NOMO-1 (cell line): ENCODE data around the gene TRRAP.
A peak's percentile ranks its signal among the peaks of the same experiment; 100 is the strongest.

ENCODE experiments used
- DNase-seq, 2 experiments: peaks; one replicate each; lab custom pipeline; 2025; ENCODE audit not compliant: unreplicated experiment in 2 of 2; lab: John Stamatoyannopoulos, UW

The TRRAP gene

DNA sequence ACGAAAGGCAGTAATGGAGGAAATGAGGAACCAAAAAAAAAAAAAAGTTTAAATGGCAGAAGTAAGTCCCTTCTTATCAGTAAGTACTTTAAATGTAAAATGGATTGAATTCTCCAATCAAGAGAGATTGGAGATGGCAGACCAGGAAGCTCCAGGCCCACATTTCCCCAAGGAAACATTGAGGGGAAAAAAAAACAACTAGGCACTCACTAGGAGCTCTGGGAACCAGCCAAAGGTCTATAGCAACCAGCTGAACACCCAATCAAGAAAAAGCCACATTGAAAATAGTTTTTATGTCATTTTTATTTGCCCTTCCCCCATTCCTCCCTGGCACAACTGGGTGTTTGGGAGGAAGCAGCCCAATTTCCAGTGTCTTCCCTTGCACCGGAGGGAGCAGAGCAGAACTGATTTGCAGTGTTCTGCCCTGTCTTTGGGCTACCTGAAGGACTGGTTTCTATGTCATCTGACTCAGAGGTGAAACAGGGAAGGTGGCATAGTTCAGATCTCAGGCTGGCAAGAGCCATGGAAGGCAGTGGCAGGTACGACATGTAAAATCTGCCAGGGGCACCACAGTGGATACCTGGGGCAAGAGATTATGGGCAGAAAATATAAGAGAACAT, 143.7 kb downstream of the TRRAP start:
- peak in 1 of 2 experiments; percentile 26 for DNase-seq

GRCh38 chr7:99024066-99024465, 145.7 kb downstream of the TRRAP start:
- DNase-seq: no peak

DNA sequence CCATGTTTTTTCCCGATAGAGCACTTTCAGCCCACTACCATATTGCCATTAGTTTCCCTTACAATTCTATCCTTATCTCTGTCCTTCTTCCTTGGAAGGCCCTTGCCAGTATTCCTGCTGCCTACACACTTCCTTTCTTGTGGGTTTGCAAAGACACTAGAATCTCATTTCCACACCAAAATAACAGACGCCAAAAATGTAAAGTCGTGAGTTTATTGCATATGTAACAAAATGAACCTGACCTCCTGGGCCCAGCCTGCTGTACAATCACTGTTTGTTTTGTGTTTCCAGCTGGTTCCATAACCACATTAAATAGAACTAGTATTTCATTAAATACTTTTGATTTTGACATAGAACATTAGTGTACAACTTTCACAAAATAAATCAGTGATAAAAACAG, 148.9 kb downstream of the TRRAP start:
- no peak for DNase-seq

DNA sequence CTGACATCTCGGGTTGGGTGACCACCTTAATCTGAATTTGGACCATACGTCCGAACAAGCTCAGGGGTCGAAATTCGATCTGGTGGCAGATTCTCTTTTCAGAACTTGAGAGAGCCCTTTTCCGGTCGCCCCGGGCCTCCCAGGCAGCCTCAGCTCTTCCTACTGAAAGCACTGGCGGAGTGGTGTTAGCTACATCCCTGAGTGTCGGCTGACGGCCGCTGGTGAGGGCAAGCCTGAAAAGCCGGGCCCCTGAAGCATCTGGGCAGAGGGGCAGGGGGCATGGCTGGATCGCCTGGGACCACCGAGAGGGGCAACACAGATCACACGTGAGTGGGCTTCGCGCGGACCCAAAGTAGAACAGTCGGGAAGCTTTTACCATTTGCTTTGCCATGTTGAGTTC, 149.5 kb downstream of the TRRAP start:
- no peak for DNase-seq

- DNase-seq: no peak
Observed at GRCh38 chr7:99028261-99028973, 150.1 kb downstream of the TRRAP start.

- DNase-seq: no peak
Observed at GRCh38 chr7:99029466-99030435, 151.4 kb downstream of the TRRAP start.

DNA sequence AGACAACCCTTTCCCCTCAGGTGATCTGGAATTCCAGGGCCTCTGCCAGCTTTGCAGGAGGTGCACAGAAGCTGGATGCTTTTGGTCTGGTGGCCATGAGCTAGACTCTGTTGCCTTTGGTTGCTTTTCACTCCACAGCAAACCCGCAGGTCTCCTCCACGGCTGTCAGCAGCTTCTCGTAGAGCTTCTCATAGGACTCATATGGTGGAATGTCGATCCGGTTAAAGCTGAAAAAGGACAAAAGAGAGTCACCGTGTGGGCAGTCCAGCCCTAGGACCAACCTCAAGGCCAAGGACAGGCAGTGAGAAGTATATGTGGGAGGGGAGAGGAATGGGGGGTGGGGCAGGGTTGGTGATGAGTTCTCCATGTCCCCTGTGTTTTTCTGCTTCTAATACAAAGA, 152.1 kb downstream of the TRRAP start:
- DNase-seq: no peak

DNA sequence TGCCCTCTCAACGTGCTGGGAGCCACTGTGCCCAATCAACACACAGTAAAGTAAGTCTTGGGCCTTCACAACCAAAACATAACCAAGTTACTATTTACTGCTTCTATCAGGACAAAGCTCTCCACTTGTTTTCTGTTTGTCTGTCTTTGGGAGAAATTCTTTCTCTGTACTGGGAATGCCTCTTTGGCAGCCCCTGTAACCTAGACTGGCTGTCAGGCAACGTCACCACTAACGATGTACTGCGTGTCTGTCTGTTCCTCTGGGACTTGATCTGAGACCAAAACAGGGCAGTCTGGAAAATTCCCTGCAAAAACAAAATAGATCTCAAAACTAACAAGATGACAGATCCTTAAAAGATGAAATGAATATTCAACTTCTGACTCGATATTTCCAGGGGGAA, 152.6 kb downstream of the TRRAP start:
- DNase-seq: no peak

DNA sequence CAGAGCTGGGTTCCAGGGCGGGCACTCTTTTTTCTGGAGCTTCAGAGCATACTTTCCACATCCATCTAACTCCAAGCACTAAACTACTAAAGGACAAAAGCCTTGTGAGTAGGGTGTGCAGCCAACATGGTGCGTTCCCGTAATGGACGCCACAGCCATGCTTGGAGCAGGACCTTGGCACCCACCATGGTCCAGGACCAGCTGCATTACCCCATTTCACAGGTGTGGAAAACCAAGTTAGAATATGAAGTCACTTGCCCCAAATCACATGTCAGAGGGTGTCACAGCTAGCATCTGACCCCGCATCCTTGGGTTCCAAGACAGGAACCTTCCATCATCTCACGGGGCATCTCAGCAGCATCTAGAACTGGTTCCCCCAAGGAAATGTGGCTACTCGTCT, 153.2 kb downstream of the TRRAP start:
- DNase-seq: no peak

DNA sequence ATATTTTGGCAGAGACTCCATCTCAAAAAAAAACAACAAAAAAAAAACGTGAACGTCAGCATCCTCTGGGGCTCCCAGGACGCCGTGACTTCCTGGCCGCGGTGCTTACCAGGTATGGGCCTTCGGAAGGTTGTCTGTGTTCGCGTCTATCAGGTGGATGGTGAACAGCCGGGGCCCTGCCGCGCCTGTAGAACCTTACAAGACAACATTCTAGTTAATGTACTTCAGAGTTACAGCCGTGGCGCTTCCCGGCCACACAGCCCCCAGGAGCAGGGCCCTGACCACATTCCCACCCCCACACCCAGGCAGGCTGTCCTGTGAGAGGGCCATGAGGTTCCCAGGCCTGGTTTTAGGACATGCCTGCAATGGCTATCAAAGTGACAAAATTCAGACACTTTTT, 154.6 kb downstream of the TRRAP start:
- DNase-seq: no peak

DNA sequence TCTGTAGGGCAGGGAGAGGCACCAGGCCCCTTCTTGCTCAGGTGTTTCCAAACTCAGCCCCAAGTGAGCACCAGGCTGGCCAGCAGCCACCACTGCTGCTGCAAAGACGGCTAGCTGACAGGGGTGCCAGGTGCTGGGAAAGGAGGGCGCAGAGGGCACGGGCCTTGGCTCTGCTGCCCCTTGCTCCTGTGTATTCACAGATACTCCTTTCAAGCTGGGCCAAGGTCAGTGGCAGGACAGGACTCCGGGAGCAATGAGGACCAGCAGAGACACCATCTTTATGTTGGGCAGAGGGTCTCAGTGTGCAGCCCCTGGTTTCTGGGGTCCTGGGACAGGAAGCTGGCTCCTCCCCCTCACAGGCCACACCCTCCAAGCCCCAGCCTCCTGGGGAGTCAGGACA, 155.4 kb downstream of the TRRAP start:
- DNase-seq: no peak

DNA sequence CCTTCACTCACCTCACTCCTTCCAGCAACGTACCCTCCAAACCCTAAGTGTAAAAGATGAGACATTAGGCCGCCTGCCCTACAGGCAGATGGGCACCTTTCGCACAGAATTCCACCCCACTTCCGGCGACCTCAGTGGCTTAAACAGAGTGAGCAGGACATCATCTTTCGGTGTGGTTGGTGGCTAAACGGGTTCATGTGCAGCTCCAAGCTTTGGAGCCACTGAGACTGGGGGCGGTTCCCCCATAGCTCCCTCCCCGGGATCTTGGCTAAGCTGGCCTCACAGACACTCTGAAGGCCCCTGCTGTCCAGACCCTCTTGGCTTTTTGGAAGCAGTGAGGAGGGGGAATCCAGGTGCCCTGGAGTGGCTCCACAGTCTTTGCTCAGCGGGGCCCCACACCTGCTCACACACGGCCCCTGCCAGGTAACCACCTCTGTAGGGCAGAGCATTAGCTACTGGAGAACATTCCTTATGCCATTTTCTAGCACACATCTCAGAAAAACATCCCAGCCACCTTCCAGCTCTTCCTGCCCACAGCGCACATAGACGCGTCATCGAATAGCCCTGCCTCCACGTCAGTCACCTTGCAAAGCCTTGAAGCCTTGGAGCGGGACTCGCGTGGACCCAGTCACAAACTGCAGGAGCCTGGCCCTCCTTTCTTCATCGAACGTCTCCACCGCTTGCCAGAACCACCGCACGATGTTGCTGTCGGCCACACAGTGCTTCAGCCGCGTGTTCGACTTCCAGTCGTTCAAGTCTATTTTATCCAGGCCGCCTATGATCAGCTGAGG, 156.8 kb downstream of the TRRAP start:
- DNase-seq: no peak

DNA sequence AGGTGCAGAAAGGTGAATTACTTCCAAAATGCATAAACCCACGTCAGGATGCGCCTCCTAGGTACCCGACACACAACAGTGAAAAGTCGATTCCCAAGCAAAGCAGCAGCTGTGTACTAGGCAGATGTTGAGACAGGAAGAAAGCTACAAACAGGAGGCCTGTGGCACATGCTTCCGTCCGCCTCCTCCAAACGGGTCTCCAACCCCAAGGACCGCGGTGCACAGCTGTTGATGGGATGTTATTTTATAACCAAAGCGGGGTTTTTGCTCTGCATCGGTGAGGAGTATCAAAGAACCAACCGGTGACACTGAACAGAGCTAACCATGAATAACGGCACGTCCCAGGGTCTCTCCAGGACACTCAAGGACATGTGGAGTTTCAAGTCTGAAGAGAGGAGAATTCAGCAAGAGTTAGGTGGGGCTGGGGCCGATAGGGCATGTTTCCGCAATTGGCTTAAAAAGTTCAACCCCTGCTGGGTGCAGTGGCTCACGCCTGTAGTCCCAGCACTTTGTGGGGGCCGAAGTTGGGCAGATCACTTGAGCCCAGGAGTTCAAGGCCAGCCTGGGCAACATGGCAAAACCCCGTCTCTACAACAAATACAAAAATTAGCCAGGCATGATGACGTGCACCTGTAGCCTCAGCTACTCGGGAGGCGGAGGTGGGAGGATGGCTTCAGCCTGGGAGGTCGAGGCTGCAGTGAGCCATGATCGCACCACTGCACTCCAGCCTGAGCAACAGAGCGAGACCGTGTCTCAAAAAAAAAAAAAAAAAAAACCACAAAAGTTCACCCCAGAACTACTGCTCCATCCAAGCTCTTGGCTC, 157.6 kb downstream of the TRRAP start:
- DNase-seq: no peak

- no peak for DNase-seq
Observed at GRCh38 chr7:99036546-99037111, 158.3 kb downstream of the TRRAP start.

GRCh38 chr7:99037327-99037940, 159.1 kb downstream of the TRRAP start:
- no peak for DNase-seq

- no peak for DNase-seq
Observed at GRCh38 chr7:99038086-99038855, 159.9 kb downstream of the TRRAP start.

- DNase-seq: no peak
Observed at GRCh38 chr7:99039384-99039891, 161.1 kb downstream of the TRRAP start.
